K562 (cell line): ENCODE results near the gene TXK. TPM values are rescaled to one million over a fixed set of nuclear protein-coding genes. Genes with fewer than 3 reads are reported as not detected.

ENCODE experiments used
- ATAC-seq: fragments of 200-7000 bp; cut with Tn5 transposase; 3 replicates; pipeline ENCODE4 v1.9.1; 2020; ENCODE audit warnings: moderate library complexity
- BruUV-seq: library from RNA; stranded (reverse); fragments of 400-500 nt; replicated peaks from 2 replicates; lab custom pipeline; 2021; lab: Mats Ljungman, UMichigan
- CTCF ChIA-PET: fragments of 300-600 bp; formaldehyde crosslinking; extraction: SDS; loops from one replicate; lab custom pipeline; 2021; ENCODE audit warnings: low intra/inter-chr PET ratio; lab: Yijun Ruan, JAX
- POLR2A ChIA-PET: fragments of 300-600, 350-650 bp; sonication (Branson Sonifier 250); formaldehyde crosslinking; extraction: SDS; loops from one replicate; lab custom pipeline; 2021; ENCODE audit warnings: antibody characterized with exemption, inconsistent platforms; lab: Yijun Ruan, JAX
- DNase-seq, 4 experiments: peaks; one replicate each; pipeline versions ENCODE4 v3.0.0 to v3.0.0-alpha.2; 2011 to 2018; ENCODE audit warnings: low spot score in 3 of 4, mixed read lengths in 3 of 4; ENCODE audit errors: extremely low read depth in 1 of 4
- FAIRE-seq: peaks from 2 replicates; lab custom pipeline; 2011; peaks lifted over from hg19 to GRCh38; lab: Jason Lieb, UNC
- H2AFZ ChIP-seq: 2 replicates; pipeline ENCODE4 v1.6.0; 2011; ENCODE audit warnings: low read depth, low read length, control low read depth, inconsistent platforms
- H3K27ac ChIP-seq: fragments of 200-600 bp; 3 replicates; pipeline ENCODE4 v1.8.0; 2011; ENCODE audit warnings: low read depth, mild to moderate bottlenecking, control low read depth, inconsistent platforms, low read length, moderate library complexity, mixed read lengths; ENCODE audit errors: extremely low read depth
- H3K27me3 ChIP-seq, 2 experiments: fragments of 300-600 bp in 1 of 2; 2 replicates in 1 of 2; 3 replicates in 1 of 2; pipeline versions ENCODE4 v1.6.0 to v1.8.0; 2011; ENCODE audit warnings: inconsistent platforms in 2 of 2, low read length in 2 of 2, mild to moderate bottlenecking in 1 of 2, mixed read lengths in 1 of 2, moderate library complexity in 1 of 2; ENCODE audit not compliant: control insufficient read depth in 2 of 2, insufficient read depth in 2 of 2
- H3K36me3 ChIP-seq: fragments of 300-600 bp; 3 replicates; pipeline ENCODE4 v1.8.0; 2011; ENCODE audit warnings: mild to moderate bottlenecking, low read length, inconsistent platforms; ENCODE audit not compliant: control insufficient read depth, insufficient read depth
- H3K4me1 ChIP-seq, 2 experiments: fragments of 200-600 bp in 1 of 2; replicated peaks in 1 of 2; 2 replicates in 1 of 2; 3 replicates in 1 of 2; pipeline versions ENCODE4 v1.5.1 to v1.8.0; 2011; ENCODE audit warnings: inconsistent platforms in 2 of 2, low read length in 2 of 2, mild to moderate bottlenecking in 1 of 2, mixed read lengths in 1 of 2, moderate library complexity in 1 of 2; ENCODE audit not compliant: control insufficient read depth in 2 of 2, insufficient read depth in 2 of 2
- H3K4me2 ChIP-seq: 2 replicates; pipeline ENCODE4 v1.6.1; 2011; ENCODE audit warnings: low read length, control low read depth, inconsistent platforms, mixed read lengths; ENCODE audit not compliant: insufficient read depth
- H3K4me3 ChIP-seq: fragments of 200-600 bp; sonication (generic), shearing (Covaris generic); 2 replicates; pipeline ENCODE4 v1.5.1; 2016; ENCODE audit warnings: control low read depth, inconsistent platforms
- H3K79me2 ChIP-seq: fragments of 200-600 bp; 3 replicates; pipeline ENCODE4 v1.8.0; 2011; ENCODE audit warnings: low read length, inconsistent platforms; ENCODE audit not compliant: control insufficient read depth, insufficient read depth
- H3K9ac ChIP-seq, 2 experiments: 2 replicates each; pipeline versions ENCODE4 v1.6.0 to v1.6.1; 2011; ENCODE audit warnings: low read depth in 2 of 2, low read length in 2 of 2, control low read depth in 1 of 2, inconsistent platforms in 1 of 2, mild to moderate bottlenecking in 1 of 2, mixed read lengths in 1 of 2; ENCODE audit not compliant: insufficient read depth in 1 of 2
- H3K9me1 ChIP-seq: one replicate; pipeline ENCODE4 v1.6.0; 2011; ENCODE audit warnings: inconsistent platforms, mild to moderate bottlenecking, low read length, moderate library complexity; ENCODE audit not compliant: control insufficient read depth, insufficient read depth
- H3K9me3 ChIP-seq: replicated peaks from 2 replicates; pipeline ENCODE4 v1.5.1; 2011; ENCODE audit warnings: low read depth, low read length, inconsistent platforms; ENCODE audit not compliant: control insufficient read depth, insufficient read depth
- H4K20me1 ChIP-seq: replicated peaks from 2 replicates; pipeline ENCODE4 v1.6.1; 2011; ENCODE audit warnings: low read length, inconsistent platforms, mixed read lengths; ENCODE audit not compliant: control insufficient read depth, insufficient read depth
- CHD4 ChIP-seq: fragments of 200-600 bp; sonication (generic); IDR thresholded peaks from 3 replicates; pipeline ENCODE4 v1.6.1; 2012; ENCODE audit warnings: low read depth, mild to moderate bottlenecking, mixed read lengths, low read length, inconsistent platforms; ENCODE audit not compliant: insufficient read depth, insufficient replicate concordance, poor library complexity, severe bottlenecking
- ESRRA ChIP-seq: fragments of 450-650 bp; IDR thresholded peaks from 2 replicates; pipeline ENCODE4 v1.6.1; 2014; ENCODE audit warnings: low read depth, mild to moderate bottlenecking, moderate library complexity, borderline replicate concordance
- WGBS: fragments of 100-300 bp; shearing (Covaris generic); methylation state at CpG from one replicate; pipeline ENCODE4 v1.1.6; 2016; ENCODE audit warnings: low coverage, mixed read lengths; ENCODE audit not compliant: insufficient coverage; ENCODE audit errors: missing lambda C conversion rate; 5-methylcytosine and 5-hydroxymethylcytosine counted together
- in situ Hi-C: fragments of 300-500 bp; cut with MboI; formaldehyde crosslinking; loops from 4 replicates; pipeline ENCODE4 v1.15.0; 2018; ENCODE audit warnings: inconsistent platforms, mixed read lengths
- intact Hi-C: fragments of 100-400 bp; cut with micrococcal nuclease; formaldehyde crosslinking; loops from 2 replicates; pipeline ENCODE4 v1.14.2; 2022
- polyA plus RNA-seq, 8 experiments: library from polyadenylated mRNA; depleted of rRNA in 4 of 8; stranded (reverse) in 5 of 8; unstranded in 3 of 8; fragments of >200 nt; fragmentation: Nextera tagmentation in 2 of 8; fragmentation: Illumina TruSeq in 1 of 8; extraction: Ambion mirVana in 2 of 8; extraction: Trizol in 1 of 8; gene quantifications; 2 replicates each; pipeline versions ENCODE4 v1.2.1 to v1.2.3, GENCODE V29; 2011 to 2014; ENCODE audit warnings: inconsistent platforms in 1 of 8, missing spikeins in 1 of 8
- total RNA-seq, 7 experiments: library from RNA; depleted of rRNA in 6 of 7; stranded (reverse); fragments of >200 nt in 6 of 7; fragmentation: Illumina TruSeq in 2 of 7; extraction: Trizol in 2 of 7; gene quantifications; 2 replicates each; pipeline versions ENCODE4 v1.2.1 to v1.2.3, GENCODE V29; 2011 to 2021; ENCODE audit warnings: low replicate concordance in 1 of 7
- TF ChIP-seq, protein P1 (sequence below): fragments of 450-650 bp; formaldehyde crosslinking; IDR thresholded peaks from 2 replicates; pipeline ENCODE4 v1.4.0; 2020; ENCODE audit warnings: mild to moderate bottlenecking, moderate library complexity
- TF ChIP-seq, protein P2 (sequence below), 2 experiments: fragments of 250-450 bp in 1 of 2; fragments of 450-650 bp in 1 of 2; sonication (Bioruptor Pico) in 1 of 2; IDR thresholded peaks; 2 replicates each; pipeline versions ENCODE4 v1.6.1 to v1.8.0; 2016 to 2021; ENCODE audit warnings: mild to moderate bottlenecking in 2 of 2, moderate library complexity in 2 of 2, missing compliant biosample characterization in 1 of 2, missing genetic modification characterization in 1 of 2

TXK gene
- total and polyA plus RNA-seq, 9 of the 15 experiments (the other 6 are each of a cell fraction or from before 2014, with no cell fraction given) = 0.24 to 1.1 (median 0.45) TPM; not detected in 1

DNA sequence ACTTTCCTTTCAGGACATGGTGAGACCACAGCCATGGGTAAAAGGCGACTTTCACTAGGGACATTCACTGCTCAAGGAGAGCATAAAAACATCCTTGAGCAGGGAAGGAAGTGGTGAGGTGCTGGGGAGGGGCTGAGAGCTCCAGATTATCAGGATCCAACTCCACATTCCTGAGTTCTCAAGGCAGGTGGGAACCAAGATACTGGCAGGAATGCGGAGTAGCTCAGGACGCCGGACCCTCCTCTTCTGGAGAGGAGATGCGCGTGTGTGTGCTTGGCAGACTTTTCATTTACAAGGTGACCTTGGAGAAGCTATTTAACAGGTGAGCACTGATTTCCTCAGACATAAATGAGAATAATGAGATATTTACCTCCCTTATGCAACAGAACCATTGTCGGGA lies 41.3 kb upstream of the TXK start:
- no peaks in the 10 kb centered on the region; the same call in 1 of the 3 replicates for H3K36me3 ChIP-seq
- no peak for ATAC-seq
- TF ChIP-seq, protein P1, sequence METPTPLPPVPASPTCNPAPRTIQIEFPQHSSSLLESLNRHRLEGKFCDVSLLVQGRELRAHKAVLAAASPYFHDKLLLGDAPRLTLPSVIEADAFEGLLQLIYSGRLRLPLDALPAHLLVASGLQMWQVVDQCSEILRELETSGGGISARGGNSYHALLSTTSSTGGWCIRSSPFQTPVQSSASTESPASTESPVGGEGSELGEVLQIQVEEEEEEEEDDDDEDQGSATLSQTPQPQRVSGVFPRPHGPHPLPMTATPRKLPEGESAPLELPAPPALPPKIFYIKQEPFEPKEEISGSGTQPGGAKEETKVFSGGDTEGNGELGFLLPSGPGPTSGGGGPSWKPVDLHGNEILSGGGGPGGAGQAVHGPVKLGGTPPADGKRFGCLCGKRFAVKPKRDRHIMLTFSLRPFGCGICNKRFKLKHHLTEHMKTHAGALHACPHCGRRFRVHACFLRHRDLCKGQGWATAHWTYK (CRISPR knock-in tag) = no peak
- TF ChIP-seq CHD4 (no peak), ESRRA (0 out of 2 replicates have a peak, but pooled peaks have one; percentile 40)
- TF ChIP-seq, protein P2, sequence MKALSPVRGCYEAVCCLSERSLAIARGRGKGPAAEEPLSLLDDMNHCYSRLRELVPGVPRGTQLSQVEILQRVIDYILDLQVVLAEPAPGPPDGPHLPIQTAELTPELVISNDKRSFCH (CRISPR knock-in tag; IDR thresholded peaks at IDR 0.05) = no peak
- TF ChIP-seq, protein P2 (tag; IDR thresholded peaks at IDR 0.05) = no peak
- POLR2A ChIA-PET = interaction anchor here (1.0 to 1.1 kb wide), 2 partner anchors 13 to 28 kb away, joined by 3 to 4 read pairs; no protein-coding TSS in a partner anchor
- H2AFZ ChIP-seq = no peak overlapping the region
- 0 out of 3 replicates have a peak, but pooled peaks cover 2% of the 10 kb centered on the region for H3K79me2 ChIP-seq
- H3K27ac ChIP-seq = no peak overlapping the region
- H3K9ac ChIP-seq = no peak overlapping the region
- no peak overlapping the region for H3K4me2 ChIP-seq
- CTCF ChIA-PET = no interaction called here
- H3K27me3 ChIP-seq = no peaks in the 10 kb centered on the region
- H3K9me1 ChIP-seq = no peaks in the 10 kb centered on the region
- DNase-seq = no peak
- no peak for FAIRE-seq
- no peaks in the 10 kb centered on the region for H3K9me3 ChIP-seq
- H3K4me3 ChIP-seq = no peak overlapping the region
- intact Hi-C loops (no loop called here), in situ Hi-C loops (no loop called here)
- peaks cover 0 to 17% of the 10 kb centered on the region in 2 experiments; a peak in 3 of 5 replicates for H3K4me1 ChIP-seq
- no peaks in the 10 kb centered on the region for H4K20me1 ChIP-seq
- WGBS = 62% methylated on average over 7 of the region's 7 CpGs
- BruUV-seq = no TSS peak
